ENCODE measurements around the gene ATP6V0A4.
A peak's percentile ranks its signal among the peaks of the same experiment; 100 is the strongest.

ATP6V0A4 gene

GRCh38 chr7:138670594-138670993 lies 127.4 kb downstream of the ATP6V0A4 start:
- H3K27me3 ChIP-seq (ENCODE audit: control insufficient read depth, insufficient read depth, low read length): no peaks in the 10 kb centered on the region
- H3K36me3 ChIP-seq (ENCODE audit: control insufficient read depth, insufficient read depth, low read length): no peaks in the 10 kb centered on the region
- H3K4me3 ChIP-seq (ENCODE audit: low read depth, low read length): no peak overlapping the region
- no peak overlapping the region for H3K9ac ChIP-seq (ENCODE audit: low read depth, low read length)
- H3K27ac ChIP-seq (ENCODE audit: low read depth, low read length): no peak overlapping the region
- peaks cover 38% of the 10 kb centered on the region for H3K4me1 ChIP-seq (ENCODE audit: control insufficient read depth, insufficient read depth, low read length)
- H3K9me3 ChIP-seq (ENCODE audit: control insufficient read depth, insufficient read depth, low read length): no peaks in the 10 kb centered on the region

- H3K36me3 ChIP-seq (ENCODE audit: control insufficient read depth, insufficient read depth, low read length): no peaks in the 10 kb centered on the region
- no peaks in the 10 kb centered on the region for H3K27me3 ChIP-seq (ENCODE audit: control insufficient read depth, insufficient read depth, low read length)
- H3K27ac ChIP-seq (ENCODE audit: low read depth, low read length): no peak overlapping the region
- no peak overlapping the region for H3K4me3 ChIP-seq (ENCODE audit: low read depth, low read length)
- H3K9me3 ChIP-seq (ENCODE audit: control insufficient read depth, insufficient read depth, low read length): no peaks in the 10 kb centered on the region
- no peak overlapping the region for H3K9ac ChIP-seq (ENCODE audit: low read depth, low read length)
- peaks cover 45% of the 10 kb centered on the region for H3K4me1 ChIP-seq (ENCODE audit: control insufficient read depth, insufficient read depth, low read length)
Observed at GRCh38 chr7:138669364-138669763, 128.6 kb downstream of the ATP6V0A4 start.

GRCh38 chr7:138668946-138669345 lies 129.1 kb downstream of the ATP6V0A4 start:
- Histone ChIP-seq H3K27me3 (ENCODE audit: control insufficient read depth, insufficient read depth, low read length) (no peaks in the 10 kb centered on the region), H3K4me3 (ENCODE audit: low read depth, low read length) (no peak overlapping the region), H3K27ac (ENCODE audit: low read depth, low read length) (peak overlapping the region; percentile 75)

DNA sequence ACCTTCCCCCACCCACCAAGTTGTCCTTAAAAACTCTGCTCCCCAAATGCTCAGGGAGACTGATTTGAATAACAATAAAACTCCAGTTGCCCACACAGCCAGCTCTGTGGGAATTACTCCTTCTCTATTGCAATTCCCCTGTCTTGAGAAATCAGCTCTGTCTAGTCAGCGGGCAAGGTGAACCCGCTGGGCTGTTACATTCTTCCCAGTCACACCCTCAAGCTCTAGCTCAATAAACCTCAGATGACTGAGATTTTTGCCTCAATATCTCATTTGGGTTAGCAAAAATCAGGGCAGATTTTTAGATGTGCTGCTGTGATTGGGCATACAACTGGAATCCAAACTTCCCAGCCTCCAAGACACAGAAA lies 129.8 kb downstream of the ATP6V0A4 start:
- H3K4me1 ChIP-seq (ENCODE audit: control insufficient read depth, insufficient read depth, low read length): peaks cover 49% of the 10 kb centered on the region
- H3K36me3 ChIP-seq (ENCODE audit: control insufficient read depth, insufficient read depth, low read length): no peaks in the 10 kb centered on the region
- H3K4me3 ChIP-seq (ENCODE audit: low read depth, low read length): peak overlapping the region; percentile 34; the same call in 1 of the 2 replicates
- H3K9ac ChIP-seq (ENCODE audit: low read depth, low read length): no peak overlapping the region
- H3K27me3 ChIP-seq (ENCODE audit: control insufficient read depth, insufficient read depth, low read length): no peaks in the 10 kb centered on the region
- peak overlapping the region; percentile 75 for H3K27ac ChIP-seq (ENCODE audit: low read depth, low read length)
- no peaks in the 10 kb centered on the region for H3K9me3 ChIP-seq (ENCODE audit: control insufficient read depth, insufficient read depth, low read length)

More at GRCh38 chr7:138668946-138669345, 129.1 kb downstream of the ATP6V0A4 start:
- Histone ChIP-seq H3K36me3 (ENCODE audit: control insufficient read depth, insufficient read depth, low read length) (no peaks in the 10 kb centered on the region), H3K9ac (ENCODE audit: low read depth, low read length) (no peak overlapping the region), H3K9me3 (ENCODE audit: control insufficient read depth, insufficient read depth, low read length) (no peaks in the 10 kb centered on the region), H3K4me1 (ENCODE audit: control insufficient read depth, insufficient read depth, low read length) (peaks cover 45% of the 10 kb centered on the region)

- H3K9ac ChIP-seq (ENCODE audit: low read depth, low read length): no peak overlapping the region
- H3K4me3 ChIP-seq (ENCODE audit: low read depth, low read length): peak overlapping the region; percentile 34
Observed at GRCh38 chr7:138667535-138668228, 130.3 kb downstream of the ATP6V0A4 start.

DNA sequence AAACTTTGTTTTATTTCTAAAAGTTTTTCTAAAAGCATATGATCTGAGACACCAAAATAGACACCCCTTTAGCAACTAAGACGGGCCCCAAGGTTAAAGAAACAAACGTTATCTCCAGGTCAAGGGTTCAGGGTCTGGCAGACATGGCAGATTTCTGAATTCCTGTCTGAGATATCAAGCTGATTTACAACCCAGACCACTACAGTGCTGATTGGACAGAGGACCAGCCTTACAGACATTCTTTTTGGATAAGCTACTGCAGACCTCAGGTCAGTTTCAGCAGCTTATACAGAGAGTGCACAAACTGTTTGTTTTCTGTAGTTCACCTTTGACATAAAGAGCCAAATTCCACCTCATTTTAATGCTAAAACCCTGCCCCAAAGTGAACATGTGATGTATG lies 131.6 kb downstream of the ATP6V0A4 start:
- Histone ChIP-seq H3K9ac (ENCODE audit: low read depth, low read length) (no peak overlapping the region), H3K27ac (ENCODE audit: low read depth, low read length) (peak overlapping the region; percentile 24), H3K36me3 (ENCODE audit: control insufficient read depth, insufficient read depth, low read length) (no peaks in the 10 kb centered on the region), H3K4me3 (ENCODE audit: low read depth, low read length) (no peak overlapping the region), H3K9me3 (ENCODE audit: control insufficient read depth, insufficient read depth, low read length) (no peaks in the 10 kb centered on the region), H3K4me1 (ENCODE audit: control insufficient read depth, insufficient read depth, low read length) (peaks cover 67% of the 10 kb centered on the region), H3K27me3 (ENCODE audit: control insufficient read depth, insufficient read depth, low read length) (no peaks in the 10 kb centered on the region)

More at GRCh38 chr7:138667535-138668228, 130.3 kb downstream of the ATP6V0A4 start:
- Histone ChIP-seq H3K4me1 (ENCODE audit: control insufficient read depth, insufficient read depth, low read length) (peaks cover 54% of the 10 kb centered on the region), H3K27me3 (ENCODE audit: control insufficient read depth, insufficient read depth, low read length) (no peaks in the 10 kb centered on the region), H3K27ac (ENCODE audit: low read depth, low read length) (peak overlapping the region; percentile 48), H3K36me3 (ENCODE audit: control insufficient read depth, insufficient read depth, low read length) (no peaks in the 10 kb centered on the region), H3K9me3 (ENCODE audit: control insufficient read depth, insufficient read depth, low read length) (no peaks in the 10 kb centered on the region)

GRCh38 chr7:138665669-138666140 lies 132.3 kb downstream of the ATP6V0A4 start:
- Histone ChIP-seq H3K36me3 (ENCODE audit: control insufficient read depth, insufficient read depth, low read length) (no peaks in the 10 kb centered on the region), H3K4me1 (ENCODE audit: control insufficient read depth, insufficient read depth, low read length) (peaks cover 70% of the 10 kb centered on the region), H3K27ac (ENCODE audit: low read depth, low read length) (peak overlapping the region; percentile 46), H3K4me3 (ENCODE audit: low read depth, low read length) (no peak overlapping the region), H3K27me3 (ENCODE audit: control insufficient read depth, insufficient read depth, low read length) (no peaks in the 10 kb centered on the region), H3K9ac (ENCODE audit: low read depth, low read length) (no peak overlapping the region), H3K9me3 (ENCODE audit: control insufficient read depth, insufficient read depth, low read length) (no peaks in the 10 kb centered on the region)

DNA sequence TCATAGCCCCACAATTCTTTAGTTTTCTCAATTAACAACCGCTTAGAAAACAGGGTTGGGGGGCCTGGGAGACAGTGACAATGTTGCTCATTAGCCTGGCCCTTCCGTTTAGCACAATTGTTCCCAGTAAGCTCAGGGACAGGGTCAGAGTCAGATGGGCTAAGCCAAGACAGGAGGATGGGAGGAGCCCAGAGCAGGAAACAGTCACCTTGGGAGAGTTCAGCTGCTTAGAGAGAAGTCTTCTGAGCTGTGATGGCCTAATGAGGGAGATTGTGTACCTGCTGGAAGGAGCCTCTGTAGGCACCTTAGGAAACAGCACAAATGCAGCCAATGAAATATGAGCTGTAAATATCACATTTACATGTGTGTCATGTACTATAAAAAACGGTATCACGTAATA lies 132.7 kb downstream of the ATP6V0A4 start:
- no peaks in the 10 kb centered on the region for H3K9me3 ChIP-seq (ENCODE audit: control insufficient read depth, insufficient read depth, low read length)
- peaks cover 70% of the 10 kb centered on the region for H3K4me1 ChIP-seq (ENCODE audit: control insufficient read depth, insufficient read depth, low read length)
- H3K27me3 ChIP-seq (ENCODE audit: control insufficient read depth, insufficient read depth, low read length): no peaks in the 10 kb centered on the region
- peak overlapping the region; percentile 46 for H3K27ac ChIP-seq (ENCODE audit: low read depth, low read length)
- no peak overlapping the region for H3K9ac ChIP-seq (ENCODE audit: low read depth, low read length)
- H3K4me3 ChIP-seq (ENCODE audit: low read depth, low read length): peak overlapping the region; percentile 29
- H3K36me3 ChIP-seq (ENCODE audit: control insufficient read depth, insufficient read depth, low read length): no peaks in the 10 kb centered on the region

GRCh38 chr7:138663725-138664710 lies 134.0 kb downstream of the ATP6V0A4 start:
- Histone ChIP-seq H3K36me3 (ENCODE audit: control insufficient read depth, insufficient read depth, low read length) (no peaks in the 10 kb centered on the region), H3K27me3 (ENCODE audit: control insufficient read depth, insufficient read depth, low read length) (no peaks in the 10 kb centered on the region), H3K4me1 (ENCODE audit: control insufficient read depth, insufficient read depth, low read length) (peaks cover 64% of the 10 kb centered on the region), H3K27ac (ENCODE audit: low read depth, low read length) (peak overlapping the region; percentile 52), H3K9me3 (ENCODE audit: control insufficient read depth, insufficient read depth, low read length) (no peaks in the 10 kb centered on the region), H3K9ac (ENCODE audit: low read depth, low read length) (peak overlapping the region; percentile 76), H3K4me3 (ENCODE audit: low read depth, low read length) (peak overlapping the region; percentile 82)

DNA sequence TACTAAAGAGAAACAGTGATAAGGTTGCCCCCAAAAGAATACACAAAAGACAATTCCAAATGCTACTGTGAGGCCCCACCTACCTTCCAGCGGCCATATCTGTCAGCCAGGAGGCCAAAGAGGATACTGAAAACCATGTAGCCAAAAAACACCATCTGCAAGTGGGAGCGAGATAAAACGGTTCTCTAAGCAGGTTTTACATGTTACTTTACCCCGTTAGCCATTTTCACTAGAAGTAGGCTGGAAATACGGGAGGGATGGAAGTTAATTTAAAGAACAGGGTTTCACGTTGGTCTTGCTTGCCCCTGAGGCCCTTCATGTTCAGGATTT lies 135.0 kb downstream of the ATP6V0A4 start:
- peaks cover 55% of the 10 kb centered on the region for H3K4me1 ChIP-seq (ENCODE audit: control insufficient read depth, insufficient read depth, low read length)
- no peak overlapping the region for H3K9ac ChIP-seq (ENCODE audit: low read depth, low read length)
- no peaks in the 10 kb centered on the region for H3K36me3 ChIP-seq (ENCODE audit: control insufficient read depth, insufficient read depth, low read length)
- H3K27me3 ChIP-seq (ENCODE audit: control insufficient read depth, insufficient read depth, low read length): no peaks in the 10 kb centered on the region
- no peaks in the 10 kb centered on the region for H3K9me3 ChIP-seq (ENCODE audit: control insufficient read depth, insufficient read depth, low read length)
- H3K27ac ChIP-seq (ENCODE audit: low read depth, low read length): peak overlapping the region; percentile 52
- H3K4me3 ChIP-seq (ENCODE audit: low read depth, low read length): peak overlapping the region; percentile 82; the same call in 1 of the 2 replicates
